H9 (cell line): ENCODE measurements around the gene SEMA4A. TPM values are rescaled to one million over a fixed set of nuclear protein-coding genes. Genes with fewer than 3 reads are reported as not detected.

Source experiments
- DNase-seq: peaks from one replicate; pipeline ENCODE4 v3.0.0-alpha.2; 2017
- H2AFZ ChIP-seq: one replicate; pipeline ENCODE4 v1.6.1; 2013; ENCODE audit warnings: mild to moderate bottlenecking, low read length, control low read depth, moderate library complexity
- H2AK5ac ChIP-seq: 2 replicates; pipeline ENCODE4 v1.6.1; 2013; ENCODE audit warnings: low read length, control low read depth, mixed read lengths; ENCODE audit not compliant: insufficient read length
- H2BK120ac ChIP-seq: one replicate; pipeline ENCODE4 v1.6.1; 2013; ENCODE audit warnings: low read depth, mild to moderate bottlenecking, low read length, control low read depth, inconsistent platforms; ENCODE audit not compliant: poor library complexity, severe bottlenecking
- H2BK12ac ChIP-seq: 2 replicates; pipeline ENCODE4 v1.6.1; 2013; ENCODE audit warnings: low read length, control low read depth, mixed read lengths, low read depth; ENCODE audit not compliant: insufficient read length
- H2BK15ac ChIP-seq: 2 replicates; pipeline ENCODE4 v1.6.1; 2013; ENCODE audit warnings: low read depth, low read length, control low read depth
- H2BK20ac ChIP-seq: one replicate; pipeline ENCODE4 v1.6.1; 2013; ENCODE audit warnings: low read depth, mild to moderate bottlenecking, low read length, control low read depth, inconsistent platforms; ENCODE audit not compliant: poor library complexity, severe bottlenecking
- H2BK5ac ChIP-seq: 2 replicates; pipeline ENCODE4 v1.6.1; 2013; ENCODE audit warnings: low read length, control low read depth, mixed read lengths; ENCODE audit not compliant: insufficient read length
- H3K14ac ChIP-seq: 2 replicates; pipeline ENCODE4 v1.6.1; 2013; ENCODE audit warnings: low read length, control low read depth; ENCODE audit not compliant: insufficient read depth
- H3K18ac ChIP-seq: 2 replicates; pipeline ENCODE4 v1.6.1; 2013; ENCODE audit warnings: low read depth, mild to moderate bottlenecking, mixed read lengths, low read length, control low read depth; ENCODE audit not compliant: insufficient read length
- H3K23ac ChIP-seq: 2 replicates; pipeline ENCODE4 v1.6.1; 2013; ENCODE audit warnings: low read length, control low read depth, mixed read lengths, low read depth; ENCODE audit not compliant: insufficient read length
- H3K23me2 ChIP-seq: 2 replicates; pipeline ENCODE4 v1.6.1; 2013; ENCODE audit warnings: low read depth, mild to moderate bottlenecking, mixed read lengths, low read length, control low read depth; ENCODE audit not compliant: insufficient read length, poor library complexity, severe bottlenecking
- H3K27ac ChIP-seq: 2 replicates; pipeline ENCODE4 v1.5.1; 2013; ENCODE audit warnings: low read length, control low read depth, mixed read lengths, low read depth; ENCODE audit not compliant: insufficient read length
- H3K27me3 ChIP-seq: 2 replicates; pipeline ENCODE4 v1.6.1; 2013; ENCODE audit warnings: low read length, control low read depth, inconsistent platforms; ENCODE audit not compliant: insufficient read depth
- H3K4ac ChIP-seq: 2 replicates; pipeline ENCODE4 v1.6.1; 2013; ENCODE audit warnings: low read depth, mild to moderate bottlenecking, control low read depth, inconsistent platforms, low read length, moderate library complexity
- H3K4me1 ChIP-seq: 2 replicates; pipeline ENCODE4 v1.6.1; 2013; ENCODE audit warnings: low read length, control low read depth, inconsistent platforms; ENCODE audit not compliant: insufficient read depth
- H3K4me2 ChIP-seq: 2 replicates; pipeline ENCODE4 v1.6.1; 2013; ENCODE audit warnings: low read length, control low read depth, mixed read lengths; ENCODE audit not compliant: insufficient read length, insufficient read depth
- H3K56ac ChIP-seq: 2 replicates; pipeline ENCODE4 v1.6.1; 2013; ENCODE audit warnings: low read depth, mild to moderate bottlenecking, mixed read lengths, low read length, control low read depth; ENCODE audit not compliant: insufficient read length
- H3K79me1 ChIP-seq: 2 replicates; pipeline ENCODE4 v1.6.1; 2013; ENCODE audit warnings: low read depth, mild to moderate bottlenecking, moderate library complexity, low read length, control low read depth, inconsistent platforms; ENCODE audit not compliant: insufficient read depth, poor library complexity, severe bottlenecking
- H3K79me2 ChIP-seq: 2 replicates; pipeline ENCODE4 v1.6.1; 2013; ENCODE audit warnings: low read length, control low read depth, inconsistent platforms; ENCODE audit not compliant: insufficient read depth
- H3K9ac ChIP-seq: 2 replicates; pipeline ENCODE4 v1.6.1; 2013; ENCODE audit warnings: low read length, control low read depth, mixed read lengths; ENCODE audit not compliant: insufficient read length; ENCODE audit errors: extremely low read depth
- H3K9me3 ChIP-seq: one replicate; pipeline ENCODE4 v1.6.1; 2013; ENCODE audit warnings: low read depth, low read length, inconsistent platforms; ENCODE audit not compliant: control insufficient read depth
- H3T11ph ChIP-seq: one replicate; pipeline ENCODE4 v1.6.1; 2013; ENCODE audit warnings: mild to moderate bottlenecking, low read length, control low read depth, inconsistent platforms
- H4K20me1 ChIP-seq: one replicate; pipeline ENCODE4 v1.6.1; 2013; ENCODE audit not compliant: control insufficient read depth, insufficient read length, insufficient read depth
- H4K5ac ChIP-seq: 2 replicates; pipeline ENCODE4 v1.6.1; 2013; ENCODE audit warnings: low read depth, mild to moderate bottlenecking, mixed read lengths, low read length, control low read depth; ENCODE audit not compliant: insufficient read length
- H4K8ac ChIP-seq: replicated peaks from 2 replicates; pipeline ENCODE4 v1.6.1; 2013; ENCODE audit warnings: low read length, control low read depth, mixed read lengths, low read depth; ENCODE audit not compliant: insufficient read length
- H4K91ac ChIP-seq: 2 replicates; pipeline ENCODE4 v1.6.1; 2013; ENCODE audit warnings: low read depth, mild to moderate bottlenecking, moderate library complexity, mixed read lengths, low read length, control low read depth; ENCODE audit not compliant: insufficient read length
- H3K27ac Mint-ChIP-seq, 3 experiments: 2 replicates in 2 of 3; 3 replicates in 1 of 3; pipeline ENCODE4 v1.8.0; 2020 to 2021; ENCODE audit warnings: mixed read lengths in 3 of 3, mild to moderate bottlenecking in 1 of 3, moderate library complexity in 1 of 3
- H3K27me3 Mint-ChIP-seq: 2 replicates; pipeline ENCODE4 v1.8.0; 2021; ENCODE audit warnings: low read depth, mild to moderate bottlenecking, moderate library complexity, mixed read lengths
- H3K36me3 Mint-ChIP-seq, 3 experiments: 2 replicates in 2 of 3; 3 replicates in 1 of 3; pipeline ENCODE4 v1.8.0; 2020 to 2021; ENCODE audit warnings: low read depth in 3 of 3, mixed read lengths in 3 of 3; ENCODE audit not compliant: insufficient read depth in 1 of 3
- H3K4me1 Mint-ChIP-seq, 2 experiments: 2 replicates each; pipeline ENCODE4 v1.8.0; 2020; ENCODE audit warnings: mixed read lengths in 2 of 2
- H3K4me3 Mint-ChIP-seq, 2 experiments: 2 replicates in 1 of 2; 3 replicates in 1 of 2; pipeline ENCODE4 v1.8.0; 2020 to 2021; ENCODE audit warnings: mild to moderate bottlenecking in 2 of 2, mixed read lengths in 2 of 2, moderate library complexity in 1 of 2
- H3K9me3 Mint-ChIP-seq, 2 experiments: 2 replicates in 1 of 2; 3 replicates in 1 of 2; pipeline ENCODE4 v1.8.0; 2020; ENCODE audit warnings: mild to moderate bottlenecking in 2 of 2, mixed read lengths in 2 of 2, moderate library complexity in 1 of 2
- WGBS: extraction: QIAGEN DNeasy Blood & Tissue Kit; methylation state at CpG from one replicate; pipeline ENCODE4 v1.1.7; 2013; ENCODE audit warnings: missing lambda C conversion rate, low lambda C conversion rate, mixed read lengths; ENCODE audit not compliant: insufficient read length; ENCODE audit errors: extremely low coverage; 5-methylcytosine and 5-hydroxymethylcytosine counted together
- total RNA-seq: library from RNA; stranded (reverse); gene quantifications from 2 replicates; pipeline ENCODE4 v1.2.1, GENCODE V29; 2021
- TF ChIP-seq, protein P1 (sequence below): fragments of 200-600 bp; sonication (generic); conservative IDR thresholded peaks from 3 replicates; pipeline ENCODE4 v1.8.0; 2021; ENCODE audit warnings: antibody characterized with exemption, mild to moderate bottlenecking

SEMA4A gene
- total RNA-seq, 1 experiment from 2014 or later: 11.1 TPM

DNA sequence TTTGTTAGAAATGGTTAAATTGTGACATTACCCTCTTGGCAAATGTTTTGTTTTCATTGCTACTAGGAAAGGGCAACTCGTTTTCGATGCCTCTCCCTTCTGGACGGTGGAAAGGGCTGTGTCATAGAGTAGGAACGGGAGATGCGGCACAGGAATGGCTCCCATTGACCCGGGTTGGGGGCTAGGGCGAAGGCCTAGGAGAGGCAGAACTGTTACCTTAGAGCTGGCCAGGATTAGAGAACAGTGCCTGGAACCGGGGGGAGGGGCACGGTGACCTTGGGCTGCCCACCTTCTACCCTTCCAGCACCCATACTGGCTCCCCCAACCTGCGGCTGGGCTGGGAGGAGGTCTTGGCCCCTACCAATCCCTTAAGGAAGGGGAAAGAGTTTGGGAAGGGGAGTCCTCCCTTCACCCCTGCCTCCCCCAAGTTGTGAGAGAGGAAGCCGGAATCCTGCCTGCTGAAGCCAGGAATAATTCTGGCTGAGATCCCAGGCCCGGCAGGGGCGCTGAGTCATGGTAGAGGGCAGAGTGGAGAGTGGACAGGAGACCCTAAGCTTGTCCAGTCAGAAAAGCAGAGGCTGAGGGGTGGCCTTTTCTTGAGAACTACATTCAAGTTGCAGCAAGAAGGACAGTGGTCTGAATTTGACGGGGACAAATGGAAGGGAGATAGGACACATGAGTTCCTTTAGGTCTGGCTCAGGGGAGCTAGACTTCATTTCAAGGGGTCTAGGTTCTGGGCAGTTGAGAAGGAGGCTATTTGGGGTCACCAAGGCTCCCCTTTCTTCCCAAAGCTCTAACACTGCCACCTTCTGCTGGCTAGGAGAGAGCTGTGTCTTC is 30.6 kb upstream of the SEMA4A start:
- H3K79me1 ChIP-seq: no peaks in the 10 kb centered on the region
- DNase-seq: no peak
- peak overlapping the region; percentile 17 for H3K4me2 ChIP-seq
- no CpG with 5 or more reads among the region's 14 CpGs for whole genome bisulfite sequencing
- no peak overlapping the region for H2BK20ac ChIP-seq
- TF ChIP-seq, protein P1, sequence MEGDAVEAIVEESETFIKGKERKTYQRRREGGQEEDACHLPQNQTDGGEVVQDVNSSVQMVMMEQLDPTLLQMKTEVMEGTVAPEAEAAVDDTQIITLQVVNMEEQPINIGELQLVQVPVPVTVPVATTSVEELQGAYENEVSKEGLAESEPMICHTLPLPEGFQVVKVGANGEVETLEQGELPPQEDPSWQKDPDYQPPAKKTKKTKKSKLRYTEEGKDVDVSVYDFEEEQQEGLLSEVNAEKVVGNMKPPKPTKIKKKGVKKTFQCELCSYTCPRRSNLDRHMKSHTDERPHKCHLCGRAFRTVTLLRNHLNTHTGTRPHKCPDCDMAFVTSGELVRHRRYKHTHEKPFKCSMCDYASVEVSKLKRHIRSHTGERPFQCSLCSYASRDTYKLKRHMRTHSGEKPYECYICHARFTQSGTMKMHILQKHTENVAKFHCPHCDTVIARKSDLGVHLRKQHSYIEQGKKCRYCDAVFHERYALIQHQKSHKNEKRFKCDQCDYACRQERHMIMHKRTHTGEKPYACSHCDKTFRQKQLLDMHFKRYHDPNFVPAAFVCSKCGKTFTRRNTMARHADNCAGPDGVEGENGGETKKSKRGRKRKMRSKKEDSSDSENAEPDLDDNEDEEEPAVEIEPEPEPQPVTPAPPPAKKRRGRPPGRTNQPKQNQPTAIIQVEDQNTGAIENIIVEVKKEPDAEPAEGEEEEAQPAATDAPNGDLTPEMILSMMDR: no peak
- peaks cover 0 to 10% (median 3%) of the 10 kb centered on the region in 3 experiments; a peak in 4 of 7 replicates for H3K36me3 Mint-ChIP-seq
- H3K4me1 Mint-ChIP-seq: peaks cover 57 to 66% of the 10 kb centered on the region in 2 experiments
- no peak overlapping the region for H3K4ac ChIP-seq
- H3K27ac ChIP-seq: peak overlapping the region; percentile 71
- H3K79me2 ChIP-seq: no peaks in the 10 kb centered on the region
- peak overlapping the region; percentile 18 to 36 for H3K4me3 Mint-ChIP-seq
- H3K23ac ChIP-seq: no peak overlapping the region
- no peaks in the 10 kb centered on the region for H3K27me3 ChIP-seq
- no peak overlapping the region for H2BK120ac ChIP-seq
- no peak overlapping the region for H4K8ac ChIP-seq
- no peak overlapping the region for H2BK15ac ChIP-seq
- H3K4me1 ChIP-seq: peaks cover 5% of the 10 kb centered on the region; the same call in 1 of the 2 replicates
- no peaks in the 10 kb centered on the region for H3K9me3 ChIP-seq
- H2AFZ ChIP-seq: no peak overlapping the region
- no peaks in the 10 kb centered on the region for H4K20me1 ChIP-seq
- H3K18ac ChIP-seq: peak overlapping the region; percentile 85
- no peak overlapping the region for H3K9ac ChIP-seq
- H2BK12ac ChIP-seq: peak overlapping the region; percentile 71
- no peak overlapping the region for H2BK5ac ChIP-seq
- H3K23me2 ChIP-seq: no peaks in the 10 kb centered on the region
- H3K27me3 Mint-ChIP-seq: no peaks in the 10 kb centered on the region
- H3K56ac ChIP-seq: no peak overlapping the region
- no peak overlapping the region for H4K5ac ChIP-seq
- peak overlapping the region; percentile 60 for H4K91ac ChIP-seq
- H3K9me3 Mint-ChIP-seq: no peaks in the 10 kb centered on the region
- peak overlapping the region; percentile 82 to 98 (median 93) for H3K27ac Mint-ChIP-seq
- H3K14ac ChIP-seq: peak overlapping the region; percentile 42
- no peak overlapping the region for H3T11ph ChIP-seq
- no peak overlapping the region for H2AK5ac ChIP-seq
